ENCODE measurements around the gene CDKN3.

CDKN3 gene

GRCh38 chr14:54396493-54397335, at the start of gene CDKN3:
Gene CDKN3, plus strand, starts transcription at chr14:54397007. Its CDS starts 62 bp downstream, at chr14:54397069.
- peak; percentile 96 for DNase-seq

GRCh38 chr14:54347044-54347443, 49.8 kb upstream of the CDKN3 start:
- DNase-seq = no peak

DNA sequence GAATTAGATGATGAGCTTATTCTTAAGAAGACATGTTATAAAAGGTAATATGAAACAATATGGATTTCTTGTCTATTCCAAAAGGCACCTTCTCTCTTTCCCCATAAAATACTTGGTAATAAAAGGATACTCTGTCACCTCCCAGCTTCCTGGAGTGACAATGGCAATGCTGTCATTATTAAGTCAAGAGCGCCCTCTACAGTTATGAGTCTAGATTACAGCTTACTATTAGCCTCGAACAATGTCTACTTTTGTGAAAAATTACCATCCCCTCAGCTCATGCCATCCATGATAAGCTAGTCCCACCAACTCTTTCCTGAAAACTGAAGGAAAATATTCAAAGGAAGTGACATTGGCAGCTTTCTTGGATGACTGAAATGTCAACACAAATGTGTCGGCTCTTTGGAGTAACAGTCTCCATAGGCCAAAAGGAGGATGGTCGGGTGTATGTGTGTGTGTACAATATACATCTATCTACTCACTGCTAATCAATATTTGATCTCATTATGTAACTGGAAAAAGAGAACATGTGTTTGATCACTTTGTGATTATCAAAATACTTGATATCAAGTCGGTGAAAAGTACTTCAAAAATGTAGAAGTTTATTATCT, 48.7 kb upstream of the CDKN3 start:
- no peak for DNase-seq

GRCh38 chr14:54348923-54349620, 47.7 kb upstream of the CDKN3 start:
- DNase-seq = no peak

- DNase-seq = no peak
These were observed 47.1 kb upstream of the CDKN3 start for GRCh38 chr14:54349713-54350112.

- DNase-seq = no peak
These were observed 46.6 kb upstream of the CDKN3 start for GRCh38 chr14:54350203-54350602.

- DNase-seq = no peak
These were observed 43.5 kb upstream of the CDKN3 start for GRCh38 chr14:54353266-54353665.

DNA sequence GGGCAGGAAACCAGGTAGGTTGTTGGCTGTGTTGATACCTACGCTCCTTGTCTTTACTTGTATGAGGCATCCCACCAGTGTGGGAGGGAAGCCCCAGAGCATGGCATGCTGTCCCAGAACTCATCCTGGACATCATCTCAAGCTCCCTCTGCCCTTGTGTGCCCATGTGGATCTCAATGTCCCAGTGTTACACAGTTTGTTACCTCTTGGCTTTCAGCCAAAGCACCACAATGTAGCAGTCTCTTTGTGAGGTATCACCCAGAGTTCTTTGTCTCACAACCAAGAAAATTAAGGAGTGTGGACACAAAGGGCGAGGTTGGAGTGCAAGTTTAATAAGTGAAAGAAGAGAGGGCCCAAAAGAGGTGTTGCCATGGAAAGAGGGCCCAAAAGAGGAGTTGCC, 43.1 kb upstream of the CDKN3 start:
- DNase-seq = no peak

GRCh38 chr14:54354096-54354495, 42.7 kb upstream of the CDKN3 start:
- DNase-seq = no peak

DNA sequence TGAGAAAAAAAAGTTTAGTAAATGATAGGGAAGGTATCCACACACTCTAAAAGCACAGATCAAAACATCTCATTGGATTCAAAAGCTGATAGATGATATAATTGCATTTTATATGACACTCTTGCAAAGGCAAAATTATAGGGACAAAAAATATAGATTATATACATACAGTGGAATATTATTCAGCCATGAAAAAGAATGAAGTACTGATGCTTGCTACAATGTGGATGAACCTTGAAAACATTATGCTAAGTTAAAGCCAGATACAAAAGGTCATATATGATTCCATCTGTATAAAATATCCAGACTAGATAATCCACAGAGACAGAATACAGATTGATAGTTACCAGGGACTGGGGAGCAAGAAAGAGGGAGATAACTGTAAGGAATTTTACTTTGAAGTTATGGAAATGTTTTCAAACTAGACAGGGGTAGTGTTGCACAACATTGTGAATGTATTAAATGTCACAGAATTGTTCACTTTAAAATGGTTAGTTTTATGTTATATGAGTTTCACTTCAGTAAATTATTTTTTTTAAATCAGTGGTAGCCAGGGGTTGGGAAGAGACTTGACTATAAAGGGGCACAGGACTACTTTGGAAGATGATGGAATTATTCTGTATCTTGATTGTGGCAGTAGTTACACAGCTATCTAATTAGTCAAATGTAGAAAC, 41.7 kb upstream of the CDKN3 start:
- DNase-seq = no peak

GRCh38 chr14:54355698-54356097, 41.1 kb upstream of the CDKN3 start:
- no peak for DNase-seq

GRCh38 chr14:54356172-54356571, 40.6 kb upstream of the CDKN3 start:
- DNase-seq = no peak

- no peak for DNase-seq
These were observed 36.1 kb upstream of the CDKN3 start for GRCh38 chr14:54360667-54361066.

DNA sequence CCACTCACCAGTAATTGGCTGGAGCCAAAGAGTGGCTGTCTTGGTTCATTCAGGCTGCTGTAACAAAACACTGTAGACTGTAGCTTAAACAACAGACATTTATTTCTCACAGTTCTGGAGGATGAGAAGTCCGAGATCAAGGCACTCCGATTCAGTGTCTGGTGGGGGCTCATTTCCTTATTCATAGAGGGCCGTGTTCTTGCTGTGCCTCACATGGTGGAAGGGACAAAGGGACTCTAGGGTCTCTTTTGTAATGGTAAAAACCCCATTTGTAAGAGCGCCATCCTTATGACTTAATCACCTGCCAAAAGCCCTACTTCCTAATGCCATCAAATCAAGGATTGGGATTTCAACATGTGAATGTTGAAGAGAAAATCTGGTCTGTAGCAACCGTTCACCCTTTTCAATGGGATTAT, 34.7 kb upstream of the CDKN3 start:
- no peak for DNase-seq

DNA sequence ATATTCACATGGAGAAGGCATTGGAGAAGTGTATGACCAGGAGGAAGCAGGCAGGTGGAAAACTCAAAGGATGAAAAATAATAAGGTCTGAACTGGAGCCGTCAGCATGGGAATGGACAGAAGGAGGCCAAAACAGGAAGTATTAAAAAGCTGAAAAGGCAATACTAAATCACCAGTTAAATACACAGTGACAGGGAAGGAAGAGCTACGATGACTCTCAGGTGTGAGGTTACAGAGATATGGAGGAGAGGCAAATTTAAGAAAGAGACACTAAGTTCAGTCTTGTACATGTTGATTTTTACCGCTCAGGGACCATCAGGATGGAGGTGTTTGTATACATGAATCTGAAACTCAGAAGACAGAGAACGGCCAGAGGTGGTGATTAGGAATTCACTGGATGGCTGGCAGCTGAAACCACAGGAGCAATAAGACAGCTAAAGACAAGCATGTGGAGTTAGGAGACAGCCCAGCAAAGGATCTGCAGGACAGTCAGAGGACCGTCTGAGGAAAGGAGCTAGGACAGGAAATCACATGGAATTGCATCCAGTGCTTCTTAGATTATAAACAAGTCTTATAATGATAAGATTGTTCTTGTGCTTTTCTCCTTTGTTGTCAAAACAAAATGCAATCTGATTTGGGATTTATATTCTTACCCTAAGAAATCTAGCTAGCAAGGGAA, 33.9 kb upstream of the CDKN3 start:
- no peak for DNase-seq

- DNase-seq = no peak
These were observed 32.0 kb upstream of the CDKN3 start for GRCh38 chr14:54364555-54365415.

DNA sequence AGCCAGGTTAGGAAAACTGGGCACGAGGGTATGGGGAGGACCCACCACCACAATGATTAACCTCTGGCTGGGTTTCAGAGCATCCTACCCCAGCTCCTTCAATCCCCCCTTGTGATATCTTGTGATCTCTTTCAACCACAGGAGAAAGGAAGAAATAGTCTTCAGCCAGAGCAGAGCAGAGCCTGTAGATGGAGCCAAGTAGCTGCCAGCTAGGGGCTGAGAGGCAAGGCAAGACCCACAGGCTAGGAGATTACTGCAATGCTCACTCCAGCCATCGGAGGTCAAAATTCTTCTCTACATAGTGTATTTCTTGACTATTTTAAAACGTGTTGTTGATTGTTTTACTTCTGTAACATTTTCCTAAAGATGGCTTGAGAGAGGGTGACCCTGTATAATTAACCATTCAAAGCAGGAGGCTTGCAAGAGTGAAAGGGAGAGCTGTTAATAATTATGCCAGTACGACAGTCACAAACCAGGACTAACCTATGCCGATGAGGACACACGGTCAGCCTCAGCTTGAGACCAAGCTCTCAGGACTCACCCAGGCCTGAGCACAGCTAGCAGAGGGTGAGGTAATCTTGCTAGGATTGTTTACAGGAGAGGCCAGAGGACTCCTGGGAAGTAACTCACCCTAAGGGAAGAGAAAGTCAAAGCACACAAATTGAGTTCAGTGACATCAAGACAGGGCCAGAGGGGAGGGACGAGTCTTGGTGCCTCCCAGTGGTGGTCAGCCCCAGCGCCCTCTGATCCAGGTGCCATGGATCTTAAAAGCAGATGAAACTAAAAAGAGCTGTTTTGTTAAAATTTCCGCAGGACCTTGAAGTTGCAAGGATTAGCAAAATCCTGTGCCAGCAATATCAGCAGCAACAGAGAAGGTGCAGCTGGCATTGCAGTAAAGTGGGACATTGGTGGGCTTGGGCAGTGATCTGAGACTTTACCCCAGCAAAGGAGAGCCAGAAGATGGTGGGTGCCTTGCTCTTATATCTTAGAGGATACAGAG, 29.8 kb upstream of the CDKN3 start:
- no peak for DNase-seq

DNA sequence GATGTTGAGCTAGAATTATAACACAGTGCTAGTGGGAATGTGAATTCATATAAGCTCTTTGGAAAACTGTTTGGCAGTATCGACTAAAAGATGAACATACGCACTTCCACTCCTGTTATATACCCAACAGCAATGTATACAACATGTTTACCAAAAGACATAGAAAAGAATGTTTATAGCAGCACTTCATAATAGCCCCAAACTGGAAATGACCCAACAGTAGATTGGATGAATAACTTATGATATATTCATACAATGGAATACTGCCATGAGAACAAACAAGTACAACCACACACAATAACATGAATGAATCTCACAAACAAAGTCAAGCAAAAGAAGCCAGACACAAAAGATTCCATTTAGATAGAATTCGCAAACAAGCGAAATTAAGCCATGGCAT, 28.5 kb upstream of the CDKN3 start:
- no peak for DNase-seq

GRCh38 chr14:54369343-54369742, 27.5 kb upstream of the CDKN3 start:
- DNase-seq = no peak

All from NCI-H1417 treated with DMSO at 0.1 percent for 48 hours (cell line).